H9 (cell line): Measurements from ENCODE around the gene PPFIBP1. TPM values are rescaled to one million over a fixed set of nuclear protein-coding genes. Genes with fewer than 3 reads are reported as not detected.
"Not testable (repeated sequence)": the region's sequence is repeated elsewhere in the genome, so short reads cannot be mapped to it uniquely, and the experiment has no call there.

Experiments
- DNase-seq: peaks from one replicate; pipeline ENCODE4 v3.0.0-alpha.2; 2017
- H2AFZ ChIP-seq: one replicate; pipeline ENCODE4 v1.6.1; 2013; ENCODE audit warnings: mild to moderate bottlenecking, low read length, control low read depth, moderate library complexity
- H2AK5ac ChIP-seq: 2 replicates; pipeline ENCODE4 v1.6.1; 2013; ENCODE audit warnings: low read length, control low read depth, mixed read lengths; ENCODE audit not compliant: insufficient read length
- H2BK120ac ChIP-seq: one replicate; pipeline ENCODE4 v1.6.1; 2013; ENCODE audit warnings: low read depth, mild to moderate bottlenecking, low read length, control low read depth, inconsistent platforms; ENCODE audit not compliant: poor library complexity, severe bottlenecking
- H2BK12ac ChIP-seq: 2 replicates; pipeline ENCODE4 v1.6.1; 2013; ENCODE audit warnings: low read length, control low read depth, mixed read lengths, low read depth; ENCODE audit not compliant: insufficient read length
- H2BK15ac ChIP-seq: 2 replicates; pipeline ENCODE4 v1.6.1; 2013; ENCODE audit warnings: low read depth, low read length, control low read depth
- H2BK20ac ChIP-seq: one replicate; pipeline ENCODE4 v1.6.1; 2013; ENCODE audit warnings: low read depth, mild to moderate bottlenecking, low read length, control low read depth, inconsistent platforms; ENCODE audit not compliant: poor library complexity, severe bottlenecking
- H2BK5ac ChIP-seq: 2 replicates; pipeline ENCODE4 v1.6.1; 2013; ENCODE audit warnings: low read length, control low read depth, mixed read lengths; ENCODE audit not compliant: insufficient read length
- H3K14ac ChIP-seq: 2 replicates; pipeline ENCODE4 v1.6.1; 2013; ENCODE audit warnings: low read length, control low read depth; ENCODE audit not compliant: insufficient read depth
- H3K18ac ChIP-seq: 2 replicates; pipeline ENCODE4 v1.6.1; 2013; ENCODE audit warnings: low read depth, mild to moderate bottlenecking, mixed read lengths, low read length, control low read depth; ENCODE audit not compliant: insufficient read length
- H3K23ac ChIP-seq: 2 replicates; pipeline ENCODE4 v1.6.1; 2013; ENCODE audit warnings: low read length, control low read depth, mixed read lengths, low read depth; ENCODE audit not compliant: insufficient read length
- H3K23me2 ChIP-seq: 2 replicates; pipeline ENCODE4 v1.6.1; 2013; ENCODE audit warnings: low read depth, mild to moderate bottlenecking, mixed read lengths, low read length, control low read depth; ENCODE audit not compliant: insufficient read length, poor library complexity, severe bottlenecking
- H3K27ac ChIP-seq: 2 replicates; pipeline ENCODE4 v1.5.1; 2013; ENCODE audit warnings: low read length, control low read depth, mixed read lengths, low read depth; ENCODE audit not compliant: insufficient read length
- H3K27me3 ChIP-seq: 2 replicates; pipeline ENCODE4 v1.6.1; 2013; ENCODE audit warnings: low read length, control low read depth, inconsistent platforms; ENCODE audit not compliant: insufficient read depth
- H3K4ac ChIP-seq: 2 replicates; pipeline ENCODE4 v1.6.1; 2013; ENCODE audit warnings: low read depth, mild to moderate bottlenecking, control low read depth, inconsistent platforms, low read length, moderate library complexity
- H3K4me1 ChIP-seq: 2 replicates; pipeline ENCODE4 v1.6.1; 2013; ENCODE audit warnings: low read length, control low read depth, inconsistent platforms; ENCODE audit not compliant: insufficient read depth
- H3K4me2 ChIP-seq: 2 replicates; pipeline ENCODE4 v1.6.1; 2013; ENCODE audit warnings: low read length, control low read depth, mixed read lengths; ENCODE audit not compliant: insufficient read length, insufficient read depth
- H3K56ac ChIP-seq: 2 replicates; pipeline ENCODE4 v1.6.1; 2013; ENCODE audit warnings: low read depth, mild to moderate bottlenecking, mixed read lengths, low read length, control low read depth; ENCODE audit not compliant: insufficient read length
- H3K79me1 ChIP-seq: 2 replicates; pipeline ENCODE4 v1.6.1; 2013; ENCODE audit warnings: low read depth, mild to moderate bottlenecking, moderate library complexity, low read length, control low read depth, inconsistent platforms; ENCODE audit not compliant: insufficient read depth, poor library complexity, severe bottlenecking
- H3K79me2 ChIP-seq: 2 replicates; pipeline ENCODE4 v1.6.1; 2013; ENCODE audit warnings: low read length, control low read depth, inconsistent platforms; ENCODE audit not compliant: insufficient read depth
- H3K9ac ChIP-seq: 2 replicates; pipeline ENCODE4 v1.6.1; 2013; ENCODE audit warnings: low read length, control low read depth, mixed read lengths; ENCODE audit not compliant: insufficient read length; ENCODE audit errors: extremely low read depth
- H3K9me3 ChIP-seq: one replicate; pipeline ENCODE4 v1.6.1; 2013; ENCODE audit warnings: low read depth, low read length, inconsistent platforms; ENCODE audit not compliant: control insufficient read depth
- H3T11ph ChIP-seq: one replicate; pipeline ENCODE4 v1.6.1; 2013; ENCODE audit warnings: mild to moderate bottlenecking, low read length, control low read depth, inconsistent platforms
- H4K20me1 ChIP-seq: one replicate; pipeline ENCODE4 v1.6.1; 2013; ENCODE audit not compliant: control insufficient read depth, insufficient read length, insufficient read depth
- H4K5ac ChIP-seq: 2 replicates; pipeline ENCODE4 v1.6.1; 2013; ENCODE audit warnings: low read depth, mild to moderate bottlenecking, mixed read lengths, low read length, control low read depth; ENCODE audit not compliant: insufficient read length
- H4K8ac ChIP-seq: replicated peaks from 2 replicates; pipeline ENCODE4 v1.6.1; 2013; ENCODE audit warnings: low read length, control low read depth, mixed read lengths, low read depth; ENCODE audit not compliant: insufficient read length
- H4K91ac ChIP-seq: 2 replicates; pipeline ENCODE4 v1.6.1; 2013; ENCODE audit warnings: low read depth, mild to moderate bottlenecking, moderate library complexity, mixed read lengths, low read length, control low read depth; ENCODE audit not compliant: insufficient read length
- H3K27ac Mint-ChIP-seq, 3 experiments: 2 replicates in 2 of 3; 3 replicates in 1 of 3; pipeline ENCODE4 v1.8.0; 2020 to 2021; ENCODE audit warnings: mixed read lengths in 3 of 3, mild to moderate bottlenecking in 1 of 3, moderate library complexity in 1 of 3
- H3K27me3 Mint-ChIP-seq: 2 replicates; pipeline ENCODE4 v1.8.0; 2021; ENCODE audit warnings: low read depth, mild to moderate bottlenecking, moderate library complexity, mixed read lengths
- H3K36me3 Mint-ChIP-seq, 3 experiments: 2 replicates in 2 of 3; 3 replicates in 1 of 3; pipeline ENCODE4 v1.8.0; 2020 to 2021; ENCODE audit warnings: low read depth in 3 of 3, mixed read lengths in 3 of 3; ENCODE audit not compliant: insufficient read depth in 1 of 3
- H3K4me1 Mint-ChIP-seq, 2 experiments: 2 replicates each; pipeline ENCODE4 v1.8.0; 2020; ENCODE audit warnings: mixed read lengths in 2 of 2
- H3K4me3 Mint-ChIP-seq, 2 experiments: 2 replicates in 1 of 2; 3 replicates in 1 of 2; pipeline ENCODE4 v1.8.0; 2020 to 2021; ENCODE audit warnings: mild to moderate bottlenecking in 2 of 2, mixed read lengths in 2 of 2, moderate library complexity in 1 of 2
- H3K9me3 Mint-ChIP-seq, 2 experiments: 2 replicates in 1 of 2; 3 replicates in 1 of 2; pipeline ENCODE4 v1.8.0; 2020; ENCODE audit warnings: mild to moderate bottlenecking in 2 of 2, mixed read lengths in 2 of 2, moderate library complexity in 1 of 2
- CTCF ChIP-seq: fragments of 200-600 bp; sonication (generic); conservative IDR thresholded peaks from 3 replicates; pipeline ENCODE4 v1.8.0; 2021; ENCODE audit warnings: antibody characterized with exemption, mild to moderate bottlenecking
- WGBS: extraction: QIAGEN DNeasy Blood & Tissue Kit; methylation state at CpG from one replicate; pipeline ENCODE4 v1.1.7; 2013; ENCODE audit warnings: missing lambda C conversion rate, low lambda C conversion rate, mixed read lengths; ENCODE audit not compliant: insufficient read length; ENCODE audit errors: extremely low coverage; 5-methylcytosine and 5-hydroxymethylcytosine counted together
- total RNA-seq: library from RNA; stranded (reverse); gene quantifications from 2 replicates; pipeline ENCODE4 v1.2.1, GENCODE V29; 2021

Gene PPFIBP1
- total RNA-seq, 1 experiment from 2014 or later, result 29.2 TPM

GRCh38 chr12:27585739-27586265, 61.8 kb downstream of the PPFIBP1 start:
- H3K79me1 ChIP-seq, result peaks cover 3% of the 10 kb centered on the region
- no peak overlapping the region for H3K56ac ChIP-seq
- H2BK12ac ChIP-seq, result no peak overlapping the region
- no peak overlapping the region for H3K23ac ChIP-seq
- Mint-ChIP-seq H3K36me3 (peaks cover 0 to 4% (median 1%) of the 10 kb centered on the region in 3 experiments; a peak in 2 of 7 replicates), H3K4me1 (peaks cover 13% of the 10 kb centered on the region in 2 experiments), H3K9me3 (no peaks in the 10 kb centered on the region), H3K27me3 (no peaks in the 10 kb centered on the region), H3K4me3 (no peak overlapping the region), H3K27ac (peak overlapping the region in 2 of 3 experiments; percentile 10 to 40; a peak in 2 of 7 replicates)
- H3K4me1 ChIP-seq, result no peaks in the 10 kb centered on the region
- H3K14ac ChIP-seq, result no peak overlapping the region; the same call in 1 of the 2 replicates
- no CpG with 5 or more reads among the region's 3 CpGs for WGBS
- no peaks in the 10 kb centered on the region for H3K27me3 ChIP-seq
- no peak overlapping the region for H4K5ac ChIP-seq
- H3K4me2 ChIP-seq, result no peak overlapping the region
- H2AFZ ChIP-seq, result no peak overlapping the region
- no peak overlapping the region for H3K9ac ChIP-seq
- no peak overlapping the region for H3K18ac ChIP-seq
- H3K27ac ChIP-seq, result no peak overlapping the region
- no peak overlapping the region for H2AK5ac ChIP-seq
- no peak overlapping the region for H4K91ac ChIP-seq
- H2BK15ac ChIP-seq, result no peak overlapping the region
- H4K20me1 ChIP-seq, result no peaks in the 10 kb centered on the region
- no peaks in the 10 kb centered on the region for H3K9me3 ChIP-seq
- no peak overlapping the region for H2BK120ac ChIP-seq
- DNase-seq, result no peak
- H2BK5ac ChIP-seq, result no peak overlapping the region
- TF ChIP-seq CTCF, result no peak
- H3K79me2 ChIP-seq, result no peaks in the 10 kb centered on the region
- no peak overlapping the region for H4K8ac ChIP-seq
- no peaks in the 10 kb centered on the region for H3K23me2 ChIP-seq
- H3K4ac ChIP-seq, result no peak overlapping the region
- H3T11ph ChIP-seq, result no peak overlapping the region
- H2BK20ac ChIP-seq, result no peak overlapping the region

GRCh38 chr12:27588075-27588730, 64.2 kb downstream of the PPFIBP1 start:
- H2AK5ac ChIP-seq, H4K20me1 ChIP-seq, H3K27ac Mint-ChIP-seq, H3K27me3 Mint-ChIP-seq, H4K91ac ChIP-seq, H3K4ac ChIP-seq, H3K27ac ChIP-seq, H2BK20ac ChIP-seq, H4K8ac ChIP-seq, H3K4me1 ChIP-seq, H2AFZ ChIP-seq, H4K5ac ChIP-seq, H3K14ac ChIP-seq, DNase-seq, H3K56ac ChIP-seq, H3K79me1 ChIP-seq, H3K4me3 Mint-ChIP-seq, H3K9me3 Mint-ChIP-seq, H3K18ac ChIP-seq, H3K27me3 ChIP-seq, H3K79me2 ChIP-seq, H3K36me3 Mint-ChIP-seq, H3K9ac ChIP-seq, H2BK120ac ChIP-seq, H2BK12ac ChIP-seq, H2BK5ac ChIP-seq, H3K4me2 ChIP-seq, H3K9me3 ChIP-seq, H2BK15ac ChIP-seq, H3K23ac ChIP-seq, H3T11ph ChIP-seq, H3K23me2 ChIP-seq: not testable (repeated sequence)
- peaks cover 10 to 17% of the 10 kb centered on the region in 2 experiments for H3K4me1 Mint-ChIP-seq
- WGBS, result no CpG with 5 or more reads among the region's 2 CpGs
